DMS114 treated with DMSO at 0.1 percent for 48 hours (cell line): ENCODE measurements around the gene HTD2.
"Not testable (repeated sequence)": the region's sequence is repeated elsewhere in the genome, so short reads cannot be mapped to it uniquely, and the experiment has no call there.

Source experiments
- DNase-seq: peaks from one replicate; lab custom pipeline; 2025; ENCODE audit not compliant: unreplicated experiment; lab: John Stamatoyannopoulos, UW

HTD2 gene

GRCh38 chr3:58331593-58332152, 25.4 kb downstream of the HTD2 start:
- DNase-seq: no peak

GRCh38 chr3:58332575-58333188, 26.4 kb downstream of the HTD2 start, which contains the start of gene PXK:
PXK (plus strand) TSS chr3:58332892; CDS start chr3:58332989, 97 bp downstream.
- peak; percentile 40 for DNase-seq

- no peak for DNase-seq
Observed at GRCh38 chr3:58333206-58334012, 27.1 kb downstream of the HTD2 start.

- DNase-seq: no peak
Observed at GRCh38 chr3:58334013-58334321, 27.6 kb downstream of the HTD2 start.

GRCh38 chr3:58334506-58334884, 28.2 kb downstream of the HTD2 start:
- no peak for DNase-seq

GRCh38 chr3:58335652-58335947, 29.3 kb downstream of the HTD2 start:
- DNase-seq: peak; percentile 22

- DNase-seq: no peak
Observed at GRCh38 chr3:58336135-58336882, 30.0 kb downstream of the HTD2 start.

GRCh38 chr3:58337190-58337589, 30.9 kb downstream of the HTD2 start:
- no peak for DNase-seq

- DNase-seq: not testable (repeated sequence)
Observed at GRCh38 chr3:58339146-58339545, 32.8 kb downstream of the HTD2 start.

GRCh38 chr3:58340594-58341244, 34.4 kb downstream of the HTD2 start:
- DNase-seq: no peak

- DNase-seq: no peak
Observed at GRCh38 chr3:58341376-58341775, 35.1 kb downstream of the HTD2 start.

- DNase-seq: no peak
Observed at GRCh38 chr3:58342676-58343075, 36.4 kb downstream of the HTD2 start.

- no peak for DNase-seq
Observed at GRCh38 chr3:58345457-58345856, 39.1 kb downstream of the HTD2 start.

- DNase-seq: no peak
Observed at GRCh38 chr3:58346368-58346767, 40.0 kb downstream of the HTD2 start.

- no peak for DNase-seq
Observed at GRCh38 chr3:58347984-58348383, 41.7 kb downstream of the HTD2 start.

- no peak for DNase-seq
Observed at GRCh38 chr3:58349792-58350626, 43.7 kb downstream of the HTD2 start.

- DNase-seq: no peak
Observed at GRCh38 chr3:58350627-58351013, 44.3 kb downstream of the HTD2 start.

- DNase-seq: no peak
Observed at GRCh38 chr3:58351920-58352319, 45.6 kb downstream of the HTD2 start.

GRCh38 chr3:58352626-58353025, 46.3 kb downstream of the HTD2 start:
- DNase-seq: no peak

- no peak for DNase-seq
Observed at GRCh38 chr3:58353722-58354553, 47.6 kb downstream of the HTD2 start.
